GM23248 (cell line): ENCODE data around the gene RAB31.

Experiments used
- EZH2 ChIP-seq: fragments of 200-600 bp; sonication (generic); IDR thresholded peaks from 2 replicates; pipeline ENCODE4 v1.6.1; 2018; ENCODE audit warnings: antibody characterized with exemption, mild to moderate bottlenecking; ENCODE audit not compliant: insufficient read depth, poor library complexity, severe bottlenecking
- EZH2phosphoT487 ChIP-seq: fragments of 200-600 bp; sonication (generic); IDR thresholded peaks from 2 replicates; pipeline ENCODE4 v1.6.1; 2018; ENCODE audit warnings: antibody characterized with exemption, moderate library complexity, mild to moderate bottlenecking, low read depth; ENCODE audit not compliant: insufficient read depth

- TF ChIP-seq EZH2phosphoT487 (no peak), EZH2 (no peak)
Observed at GRCh38 chr18:9902832-9903231, 194.7 kb downstream of the RAB31 start.
